HG02885 (cell line): Measurements from ENCODE around the gene KCNMA1.
A peak's percentile ranks its signal among the peaks of the same experiment; 100 is the strongest.

ENCODE experiments used
- ATAC-seq: cut with Tn5 transposase; IDR thresholded peaks from one replicate; pipeline ENCODE4 v1.9.1; 2021; ENCODE audit warnings: mild to moderate bottlenecking; ENCODE audit not compliant: unreplicated experiment, poor library complexity

The KCNMA1 gene

DNA sequence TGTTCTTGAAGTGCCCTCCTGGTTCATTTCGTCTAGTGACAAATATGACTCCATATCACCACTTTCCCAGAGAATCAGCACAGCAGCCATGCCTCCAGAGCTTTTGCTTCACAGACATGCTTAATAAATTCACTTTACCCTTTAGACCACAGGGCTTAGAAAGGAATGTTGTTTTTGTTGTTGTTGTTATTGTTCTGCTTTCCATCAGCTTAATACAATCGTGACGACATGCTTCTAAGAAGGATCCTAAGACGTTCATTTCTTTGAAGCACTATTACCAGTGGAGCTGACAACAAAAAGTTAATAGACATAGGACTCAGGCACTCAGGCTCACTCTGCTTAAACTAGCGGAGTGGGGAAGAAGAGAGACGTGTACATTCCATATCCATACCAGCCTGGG lies 418.6 kb downstream of the KCNMA1 start:
- ATAC-seq = no peak

DNA sequence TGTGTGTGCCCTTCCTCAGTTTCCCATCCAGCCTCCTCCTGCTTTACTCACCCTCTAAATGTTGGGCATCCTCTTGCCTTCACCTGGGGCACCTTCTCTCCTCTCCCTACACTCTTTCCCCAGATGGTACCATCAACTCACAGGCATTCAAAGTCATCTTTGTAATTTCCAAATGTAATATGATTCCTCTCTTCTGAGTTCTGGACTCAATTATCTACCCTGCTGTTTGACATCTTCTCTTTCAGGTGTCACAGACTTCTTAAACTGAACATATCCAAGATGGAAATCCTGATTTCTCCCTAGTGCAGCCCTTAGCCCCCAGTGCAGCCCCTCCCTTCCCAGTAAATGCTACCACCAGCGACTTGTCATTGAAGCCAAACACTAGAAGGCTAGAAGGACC lies 422.8 kb downstream of the KCNMA1 start:
- no peak for ATAC-seq

DNA sequence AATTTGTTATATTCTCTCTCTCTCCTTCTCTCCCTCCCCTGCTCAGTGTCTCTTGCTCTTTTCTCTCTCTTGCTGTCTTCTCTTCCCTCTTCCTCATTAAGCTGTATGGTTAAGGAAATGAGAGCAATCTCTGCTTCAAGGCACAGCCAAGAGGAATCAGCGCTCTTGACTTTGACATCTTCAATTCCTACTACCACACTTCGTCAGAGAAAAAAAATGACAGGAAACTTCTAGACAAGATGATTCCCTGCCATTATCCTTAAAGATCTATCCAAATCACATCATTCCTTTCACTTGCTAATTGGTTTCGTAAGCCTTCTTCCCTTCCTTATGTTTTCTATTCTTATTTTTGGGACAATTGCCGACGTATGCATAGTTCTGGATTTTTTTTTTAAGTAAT lies 425.0 kb downstream of the KCNMA1 start:
- ATAC-seq = no peak

DNA sequence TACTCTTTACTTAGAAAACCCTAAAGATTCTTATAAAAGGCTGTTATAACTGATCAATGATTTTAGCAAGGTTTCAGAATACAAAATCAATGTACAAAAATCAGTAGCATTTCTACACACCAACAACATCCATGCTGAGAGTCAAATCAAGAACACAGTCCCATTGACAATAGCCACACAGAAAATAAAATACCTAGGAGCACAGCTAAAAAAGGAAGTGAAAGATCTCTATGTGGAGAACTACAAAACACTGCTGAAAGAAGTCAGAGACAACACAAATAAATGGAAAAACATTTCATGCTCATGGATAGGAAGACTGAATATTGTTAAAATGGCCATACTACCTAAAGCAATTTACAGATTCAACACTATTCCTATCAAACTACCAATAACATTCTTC lies 427.0 kb downstream of the KCNMA1 start:
- no peak for ATAC-seq

DNA sequence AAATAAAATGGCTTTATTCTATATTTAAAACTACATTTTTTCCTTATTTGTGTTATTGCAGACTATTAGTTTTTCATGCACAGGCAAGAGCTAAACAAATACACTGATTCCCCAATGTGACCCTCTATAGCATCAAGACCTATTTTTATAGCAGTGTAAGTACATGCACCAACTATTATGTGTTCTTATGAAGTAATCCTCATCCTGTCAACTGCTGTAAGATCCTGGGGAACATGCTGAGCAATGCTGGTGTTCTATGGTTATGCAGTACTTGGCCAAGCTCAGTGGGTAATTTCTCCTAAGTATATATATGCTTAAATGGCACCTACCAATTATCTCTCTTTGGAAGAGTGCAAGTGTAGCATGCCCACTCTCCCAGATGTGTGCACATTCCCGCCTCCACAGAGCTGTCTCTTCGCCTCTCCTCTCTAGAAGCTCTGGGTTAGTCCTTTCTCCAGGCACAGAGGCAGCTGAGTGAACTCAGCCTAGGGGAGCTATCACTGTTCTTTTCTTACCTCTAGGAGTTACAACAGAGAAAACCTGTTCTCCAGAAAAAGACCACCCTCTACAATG lies 428.8 kb downstream of the KCNMA1 start:
- no peak for ATAC-seq

DNA sequence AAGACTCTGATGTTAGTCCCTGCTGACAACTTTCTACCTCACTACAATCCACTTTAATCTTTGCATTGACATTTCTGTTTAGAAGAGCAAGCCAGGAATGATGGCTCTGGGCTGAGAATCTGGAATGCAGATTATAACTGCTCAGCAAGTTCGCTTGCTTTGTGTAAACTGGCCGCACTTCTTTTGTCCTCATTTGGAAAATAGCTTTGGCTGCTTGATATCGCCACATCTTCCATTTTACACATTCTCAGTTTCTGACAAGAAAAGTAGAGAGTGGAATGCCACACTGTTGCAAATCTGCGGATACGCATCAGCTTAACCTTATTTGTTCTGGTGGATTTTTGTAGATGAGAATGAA lies 429.8 kb downstream of the KCNMA1 start:
- no peak for ATAC-seq

DNA sequence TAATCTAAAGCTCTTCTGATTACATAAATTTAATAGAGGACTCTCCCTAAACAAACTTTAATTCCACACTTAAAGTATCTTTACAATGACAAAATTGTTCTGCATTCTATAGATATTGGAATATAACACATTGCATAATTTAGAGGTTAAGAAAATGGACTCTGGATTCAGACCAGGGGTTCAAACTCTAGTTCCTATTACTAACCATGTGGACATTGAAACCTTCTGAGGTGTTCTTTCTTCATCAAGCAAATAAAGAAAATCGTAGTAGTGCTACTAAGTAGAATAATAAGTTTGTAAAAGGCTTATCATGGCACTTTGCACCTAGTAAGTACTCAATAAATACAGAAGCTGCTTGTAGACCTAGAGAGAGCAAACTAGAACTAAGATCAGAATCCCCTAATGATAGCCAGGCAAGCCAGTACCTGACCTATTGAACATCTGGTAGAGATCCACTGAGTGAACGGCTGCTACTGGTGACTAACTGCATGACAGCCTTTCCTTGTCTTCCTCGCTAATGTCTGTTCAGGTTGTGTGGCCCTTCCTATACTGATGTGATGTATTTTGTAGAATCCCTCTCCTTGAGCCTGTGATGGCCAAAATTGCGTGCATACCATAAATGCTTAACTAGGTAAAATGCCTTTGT lies 430.3 kb downstream of the KCNMA1 start:
- ATAC-seq = no peak

DNA sequence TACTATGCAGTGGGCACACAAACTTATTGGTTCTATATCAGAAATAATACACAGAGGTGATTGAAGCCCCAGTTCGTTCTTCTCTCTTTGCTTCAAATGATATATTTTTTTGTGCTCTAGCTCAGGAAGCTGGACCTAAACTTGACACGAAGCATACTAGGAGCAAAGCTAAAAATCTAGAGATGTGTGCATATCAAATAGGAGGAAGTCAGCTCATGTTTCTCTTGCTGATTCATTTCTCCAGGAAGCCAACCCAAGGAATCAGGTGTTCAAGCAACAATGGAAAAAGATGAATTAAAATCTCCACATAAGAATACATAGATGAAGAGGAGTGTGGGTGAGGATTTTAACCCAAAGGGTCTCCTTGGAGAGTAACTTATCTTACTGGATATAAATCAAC lies 432.5 kb downstream of the KCNMA1 start:
- ATAC-seq = no peak

DNA sequence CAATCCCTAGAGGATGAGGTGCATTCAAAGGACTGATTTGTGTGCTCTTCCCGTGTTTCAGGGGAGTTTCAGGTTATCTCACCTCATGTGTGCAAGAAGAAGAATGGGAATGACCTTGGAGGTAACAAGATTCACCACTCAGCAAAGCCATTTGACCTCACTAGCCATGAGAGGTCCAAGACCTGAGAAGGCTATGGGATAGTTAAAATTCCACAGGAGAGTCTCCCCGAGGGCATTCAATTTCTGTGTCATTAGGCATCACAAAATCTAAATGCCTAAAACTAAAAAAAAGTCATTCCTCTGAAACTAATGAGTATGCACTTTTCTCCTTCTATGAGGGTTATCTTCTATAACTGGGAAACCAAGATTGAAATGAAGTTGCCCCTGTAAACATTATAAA lies 433.4 kb downstream of the KCNMA1 start:
- ATAC-seq = no peak

DNA sequence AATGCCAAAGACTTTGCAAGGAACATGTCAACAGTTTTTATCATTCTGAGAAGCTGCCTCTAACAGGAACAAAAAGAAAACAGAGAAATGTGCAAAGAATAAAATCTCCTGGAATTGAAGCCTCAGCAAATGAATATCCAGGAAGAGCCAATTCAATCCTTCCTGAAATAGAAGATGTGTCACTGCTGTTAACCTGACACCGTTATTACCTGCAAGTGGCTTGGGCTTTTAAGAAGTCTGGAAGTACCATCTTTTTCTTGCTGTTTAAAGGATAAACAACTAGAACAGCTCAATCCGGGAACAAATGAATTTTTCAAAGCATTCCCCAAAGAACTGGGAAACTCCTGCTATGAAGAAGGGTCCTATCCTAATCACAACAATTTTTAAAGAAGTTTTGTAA lies 434.8 kb downstream of the KCNMA1 start:
- ATAC-seq = no peak

DNA sequence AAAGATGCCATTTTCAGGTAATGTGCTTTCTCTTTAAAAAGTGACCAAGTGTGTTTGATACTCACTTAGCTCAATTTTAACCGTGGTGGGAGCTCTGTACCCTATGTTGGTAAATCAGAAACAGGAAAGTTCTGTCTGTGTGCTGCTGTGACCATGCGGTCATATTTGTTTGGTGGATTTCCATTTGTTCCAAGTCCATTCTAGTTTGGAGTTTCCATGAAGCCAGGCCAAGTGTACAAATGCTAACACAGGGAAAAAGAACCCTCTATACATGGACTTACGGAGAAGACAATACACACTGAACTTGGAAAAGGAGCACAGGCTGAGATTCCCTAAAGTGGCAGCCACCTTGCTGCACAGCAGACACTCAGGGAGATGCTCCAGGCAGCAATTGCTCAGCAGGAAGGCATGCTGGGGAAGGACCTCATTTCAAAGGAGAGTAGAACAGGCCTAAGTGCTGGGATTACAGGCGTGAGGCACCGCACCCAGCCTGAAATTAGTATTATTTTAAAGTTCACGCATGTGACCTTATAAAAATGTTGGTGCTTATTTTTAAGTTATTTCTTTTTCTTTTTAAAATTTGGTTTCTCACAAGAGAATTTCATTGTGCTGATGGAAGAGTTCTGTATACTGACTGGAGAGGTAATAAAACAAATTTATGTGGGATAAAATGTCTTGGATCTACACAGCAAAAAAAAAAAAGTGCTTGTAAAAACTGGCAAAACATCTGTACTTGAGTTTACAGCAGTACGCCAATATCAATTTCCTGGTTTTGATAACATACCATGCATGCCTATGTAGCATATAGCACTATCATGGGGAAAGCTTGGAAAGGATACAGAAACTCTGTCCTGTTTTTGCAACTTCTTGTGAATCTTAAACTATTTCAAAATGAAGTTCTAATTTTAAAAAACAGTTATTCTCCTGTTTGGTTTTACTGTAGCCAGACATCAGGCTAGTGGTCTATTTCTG lies 436.2 kb downstream of the KCNMA1 start:
- ATAC-seq = no peak

DNA sequence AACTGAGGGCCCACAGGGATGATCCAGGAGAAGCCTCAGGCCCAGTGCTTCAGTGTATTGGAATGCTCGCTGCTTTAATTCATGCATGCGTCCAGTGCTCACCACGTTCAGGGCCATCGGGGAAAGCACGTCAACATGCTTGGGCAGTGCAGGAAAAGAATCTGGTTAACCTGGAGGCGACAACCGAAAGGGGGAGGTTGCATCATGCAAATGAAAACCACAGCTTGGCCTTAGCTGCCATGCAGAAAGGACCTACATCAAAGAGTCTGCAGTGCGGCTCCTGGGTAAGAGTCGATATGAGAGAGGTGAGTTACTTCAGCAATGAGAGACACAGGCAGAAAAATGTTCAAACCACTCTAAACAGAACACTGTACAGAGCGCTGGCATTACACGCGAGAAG lies 440.1 kb downstream of the KCNMA1 start:
- peak; percentile 95 for ATAC-seq

DNA sequence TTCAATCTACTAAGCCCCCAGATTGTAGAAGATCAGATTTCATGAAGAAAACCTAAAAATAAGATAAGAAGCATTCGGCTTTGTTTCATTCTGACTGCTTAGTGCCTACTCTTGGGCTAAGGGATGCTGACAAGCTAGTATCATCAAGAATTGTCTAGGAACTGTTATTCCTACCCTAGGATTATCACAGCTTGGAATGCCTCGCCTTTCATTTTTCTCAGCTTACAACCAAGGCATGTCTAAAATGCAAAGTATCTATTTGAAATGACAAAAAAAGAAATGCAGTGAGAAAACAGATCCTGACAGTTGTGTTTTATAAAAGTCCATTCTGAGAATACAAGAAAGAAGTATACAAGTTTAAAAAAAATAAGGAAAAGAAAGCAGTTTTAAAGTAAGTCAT lies 441.0 kb downstream of the KCNMA1 start:
- no peak for ATAC-seq

DNA sequence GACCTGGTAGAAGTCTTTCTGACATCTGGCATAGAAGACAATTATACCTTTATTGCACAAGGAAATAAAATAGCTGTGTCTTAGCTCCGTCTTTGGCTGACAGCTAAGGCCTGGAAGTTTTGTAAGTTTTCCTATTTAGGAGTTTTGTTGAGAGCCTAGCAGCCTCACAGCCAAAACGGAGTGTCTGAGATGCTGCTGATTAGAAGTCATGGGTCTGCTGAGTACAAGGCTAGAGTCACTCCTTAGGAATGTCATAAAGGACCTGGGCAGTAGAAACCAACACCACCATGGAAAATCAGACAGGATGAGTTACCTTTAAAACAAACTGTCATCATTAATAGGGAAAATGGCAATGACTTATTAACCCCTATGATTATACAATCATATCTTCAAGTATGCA lies 442.5 kb downstream of the KCNMA1 start:
- no peak for ATAC-seq

DNA sequence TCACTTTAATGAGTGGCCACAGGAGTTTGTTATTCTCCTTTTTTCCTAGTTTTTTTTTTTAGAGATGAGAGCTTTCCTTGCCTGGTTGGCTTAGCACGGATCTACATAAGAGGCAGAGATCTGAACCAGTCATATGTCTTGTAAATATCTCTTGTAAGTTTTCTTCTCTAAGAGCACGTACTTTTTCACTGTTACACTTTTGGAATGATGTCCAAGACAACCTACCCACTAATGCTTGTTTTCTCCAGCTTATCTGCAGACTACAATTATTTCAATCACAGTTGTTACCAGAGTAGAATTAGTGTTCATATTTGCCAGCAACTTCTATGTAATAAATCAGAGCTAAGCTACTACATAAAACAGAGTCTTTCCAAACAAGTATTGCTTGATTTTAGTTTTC lies 444.6 kb downstream of the KCNMA1 start:
- no peak for ATAC-seq

DNA sequence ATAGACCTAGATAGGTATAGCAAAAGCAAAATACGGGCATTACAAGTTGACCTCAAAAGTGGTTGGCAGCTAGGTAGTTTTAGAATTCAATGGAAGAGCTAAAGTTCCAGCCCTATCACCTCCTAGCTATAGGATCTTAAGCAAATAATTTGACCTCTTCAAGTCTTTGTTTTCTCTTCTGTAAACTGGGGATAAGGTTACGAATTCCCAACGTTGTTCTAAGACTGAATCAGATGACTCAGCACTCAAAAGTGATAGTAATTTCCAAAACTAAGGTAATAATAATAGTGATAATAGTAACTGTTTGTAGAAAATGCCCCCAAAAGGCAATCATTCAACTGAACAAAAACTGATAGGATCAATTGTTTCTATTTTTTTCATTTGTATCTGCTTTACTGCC lies 445.2 kb downstream of the KCNMA1 start:
- ATAC-seq = no peak

DNA sequence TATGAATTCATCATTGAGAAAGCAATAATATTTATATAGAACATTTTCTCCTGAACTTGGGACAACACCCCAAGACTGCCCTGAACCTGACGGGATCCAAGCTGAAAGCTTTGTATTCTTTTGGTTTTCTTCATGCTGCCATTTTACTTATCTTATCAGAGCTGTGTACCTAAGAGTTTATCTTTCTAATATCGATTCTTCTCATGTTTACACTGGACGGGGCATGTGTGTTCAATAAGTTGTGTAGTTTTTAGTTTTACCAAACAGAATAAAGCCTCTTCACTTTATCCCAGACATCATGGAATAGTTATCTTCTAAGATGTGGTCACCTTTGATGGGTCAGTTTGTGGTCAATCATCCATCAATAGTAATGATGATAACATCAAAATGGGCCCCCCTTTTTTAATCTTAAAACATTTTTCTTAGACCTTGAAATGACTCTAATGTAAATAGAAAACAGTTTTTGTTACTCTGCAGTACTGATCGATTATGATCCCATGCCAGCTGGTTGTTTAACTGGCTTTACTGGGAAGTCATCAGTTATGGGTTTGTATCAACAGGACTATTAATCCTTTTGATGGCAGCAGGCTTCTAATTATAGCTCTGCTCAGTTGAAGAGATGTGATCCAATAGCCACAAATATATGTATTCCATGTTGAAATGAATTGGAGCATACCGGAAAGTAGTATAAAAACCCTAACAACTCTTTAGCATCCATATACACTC lies 446.1 kb downstream of the KCNMA1 start:
- ATAC-seq = no peak

DNA sequence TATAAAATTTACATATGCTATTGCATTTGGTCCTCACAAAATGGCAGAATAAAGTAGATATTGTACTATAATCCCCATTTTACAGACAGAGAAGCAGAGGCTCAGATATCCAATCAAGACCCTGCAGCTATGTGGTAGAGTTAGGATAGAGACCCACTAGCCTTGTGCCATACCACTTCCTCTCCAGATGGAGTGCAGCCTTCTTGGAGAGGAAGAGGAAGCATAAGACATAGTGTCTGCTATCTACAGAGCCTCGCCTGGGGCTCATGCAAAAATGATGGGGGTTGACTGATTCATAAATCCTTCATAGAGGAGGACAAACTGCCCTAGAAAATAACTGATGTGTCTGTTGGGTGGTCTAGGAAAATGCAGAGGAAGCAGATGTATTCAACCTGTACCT lies 447.3 kb downstream of the KCNMA1 start:
- no peak for ATAC-seq

DNA sequence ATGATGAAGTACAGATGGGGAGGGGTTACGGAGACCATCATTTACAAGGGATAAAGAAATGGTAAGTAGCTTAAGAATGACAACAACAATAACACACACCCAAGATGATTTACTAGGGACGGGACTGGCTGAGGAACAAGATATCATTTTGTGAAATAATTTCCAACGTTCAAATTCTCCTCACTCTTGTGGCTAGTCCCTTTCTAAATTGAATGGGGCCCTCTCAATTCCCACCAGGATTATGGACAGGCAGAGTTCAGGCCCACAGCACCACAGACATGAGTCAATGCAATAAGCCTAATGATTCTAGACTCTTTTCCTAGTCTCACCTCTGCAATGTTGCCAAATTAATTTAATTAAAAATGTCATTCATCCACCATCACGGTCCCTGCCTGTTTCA lies 448.1 kb downstream of the KCNMA1 start:
- ATAC-seq = no peak

DNA sequence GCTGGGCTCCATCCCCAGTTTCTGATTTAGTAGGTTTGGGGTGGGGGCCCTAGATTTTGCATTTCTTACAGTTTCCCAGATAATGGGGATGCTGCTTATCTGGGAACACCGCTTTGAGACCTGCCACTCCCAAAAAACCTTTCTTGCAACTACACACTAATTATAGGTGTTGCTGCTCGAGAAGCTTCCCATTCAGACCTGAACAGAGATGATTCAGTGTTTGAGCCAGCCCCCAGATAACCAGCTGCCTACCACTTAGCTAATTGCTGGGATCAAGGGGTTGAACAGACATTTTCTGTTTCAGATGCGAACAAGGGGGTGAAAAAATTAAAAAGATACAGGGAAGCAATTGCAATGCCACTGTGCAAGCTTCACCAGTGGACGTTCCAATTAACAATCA lies 448.5 kb downstream of the KCNMA1 start:
- no peak for ATAC-seq

DNA sequence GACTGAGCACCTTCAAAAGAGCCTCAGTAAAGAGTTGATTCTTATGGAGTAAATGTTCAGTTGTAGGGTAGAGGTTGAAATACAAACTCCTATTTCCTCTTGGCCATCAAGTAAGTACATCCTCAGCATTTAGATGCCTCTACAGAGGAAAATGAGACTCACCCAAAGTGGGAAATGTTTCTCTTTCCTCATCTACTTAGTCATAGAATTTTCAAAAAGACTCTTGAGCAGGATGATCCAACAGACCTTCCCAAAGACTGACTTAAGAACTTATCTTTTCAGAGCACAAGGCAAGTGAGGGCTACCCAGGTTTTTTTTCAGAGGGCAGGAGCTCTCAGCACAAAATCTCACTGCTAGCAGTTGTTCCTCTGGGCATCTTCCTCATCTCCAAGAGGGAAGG lies 449.1 kb downstream of the KCNMA1 start:
- ATAC-seq = no peak
